Breast epithelium (tissue), 4 donors: ENCODE results near the gene DHX9. TPM values are rescaled to one million over a fixed set of nuclear protein-coding genes. Genes with fewer than 3 reads are reported as not detected.

Source experiments
- DNase-seq, 2 donors: peaks; one replicate each; pipeline ENCODE4 v3.0.0-alpha.2; 2019; ENCODE audit warnings: low spot score in 2 of 2
- H3K27ac ChIP-seq, 2 donors: fragments of 200-600 bp; sonication (generic) in 1 of 2; one replicate each; pipeline ENCODE4 v1.5.1; 2016 to 2019; ENCODE audit warnings: mild to moderate bottlenecking in 1 of 2
- H3K27me3 ChIP-seq, 2 donors: fragments of 200-600 bp; sonication (generic) in 1 of 2; one replicate each; pipeline versions ENCODE4 v1.5.1 to v1.6.0; 2017 to 2019; ENCODE audit warnings: control low read depth in 1 of 2, mild to moderate bottlenecking in 1 of 2
- H3K36me3 ChIP-seq: fragments of 200-600 bp; one replicate; pipeline ENCODE4 v1.5.1; 2019
- H3K4me1 ChIP-seq, 2 donors: fragments of 200-600 bp; sonication (generic); one replicate each; pipeline ENCODE4 v1.5.1; 2016 to 2019; ENCODE audit warnings: control low read depth in 1 of 2
- H3K4me3 ChIP-seq, 3 donors: fragments of 200-600 bp; sonication (generic); 1 replicate in 2 of 3; 2 replicates in 1 of 3; pipeline ENCODE4 v1.5.1; 2016 to 2019; ENCODE audit warnings: mild to moderate bottlenecking in 3 of 3, moderate library complexity in 2 of 3
- H3K9me3 ChIP-seq, 2 donors: fragments of 200-600 bp; sonication (generic) in 1 of 2; one replicate each; pipeline ENCODE4 v1.5.1; 2016 to 2019; ENCODE audit warnings: control low read depth in 1 of 2
- POLR2A ChIP-seq: fragments of 450-650 bp; IDR thresholded peaks from one replicate; pipeline ENCODE4 v1.6.1; 2016; ENCODE audit warnings: antibody characterized with exemption, mild to moderate bottlenecking, moderate library complexity
- POLR2AphosphoS5 ChIP-seq, 3 donors: sonication (generic); formaldehyde crosslinking; IDR thresholded peaks; one replicate each; pipeline ENCODE4 v1.6.1; 2017; ENCODE audit warnings: antibody characterized with exemption in 3 of 3
- intact Hi-C: fragments of 100-400 bp; cut with DNase I; formaldehyde crosslinking; loops from one replicate; pipeline ENCODE4 v1.15.1; 2023; ENCODE audit warnings: low total_unique reads
- total RNA-seq, 3 donors: library from RNA; depleted of rRNA; stranded (reverse); fragments of >200 nt; gene quantifications; one replicate each; pipeline ENCODE4 v1.1.0, GENCODE V29; 2016
- TF ChIP-seq, protein P1 (sequence below), 3 donors: fragments of 450-650 bp; IDR thresholded peaks; one replicate each; pipeline ENCODE4 v1.5.1; 2016 to 2017; ENCODE audit warnings: antibody characterized with exemption in 3 of 3, mild to moderate bottlenecking in 3 of 3, moderate library complexity in 3 of 3

Gene DHX9
- total RNA-seq, 3 donors from 2014 or later, result 89.3 to 173 (median 134) TPM

DNA sequence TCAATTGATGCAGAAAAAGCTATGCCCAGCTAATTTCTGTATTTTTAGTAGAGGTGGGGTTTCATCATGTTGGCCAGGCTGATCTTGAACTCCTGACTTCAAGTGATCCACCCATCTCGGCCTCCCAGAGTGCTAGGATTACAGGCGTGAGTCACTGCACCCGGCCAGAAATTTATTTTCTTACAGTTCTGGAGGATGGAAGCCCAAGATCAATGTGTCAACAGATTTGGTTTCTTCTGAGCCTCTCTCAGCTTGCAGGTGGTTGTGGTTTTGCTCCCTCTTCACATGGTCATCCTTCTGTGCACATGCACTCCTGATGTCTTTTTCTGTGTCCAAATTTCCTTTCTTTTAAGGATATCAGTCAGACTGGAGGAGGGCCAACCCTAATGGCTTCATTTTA lies 78.2 kb downstream of the DHX9 start:
- Histone ChIP-seq H3K27me3 (no peaks in the 10 kb centered on the region), H3K9me3 (peaks cover 3 to 8% of the 10 kb centered on the region in 2 donors), H3K27ac (no peak overlapping the region), H3K4me1 (no peaks in the 10 kb centered on the region), H3K36me3 (no peaks in the 10 kb centered on the region), H3K4me3 (no peak overlapping the region)
- no peak for DNase-seq
- intact Hi-C loops, result no loop called here
- no peak for TF ChIP-seq POLR2A
- TF ChIP-seq, protein P1, sequence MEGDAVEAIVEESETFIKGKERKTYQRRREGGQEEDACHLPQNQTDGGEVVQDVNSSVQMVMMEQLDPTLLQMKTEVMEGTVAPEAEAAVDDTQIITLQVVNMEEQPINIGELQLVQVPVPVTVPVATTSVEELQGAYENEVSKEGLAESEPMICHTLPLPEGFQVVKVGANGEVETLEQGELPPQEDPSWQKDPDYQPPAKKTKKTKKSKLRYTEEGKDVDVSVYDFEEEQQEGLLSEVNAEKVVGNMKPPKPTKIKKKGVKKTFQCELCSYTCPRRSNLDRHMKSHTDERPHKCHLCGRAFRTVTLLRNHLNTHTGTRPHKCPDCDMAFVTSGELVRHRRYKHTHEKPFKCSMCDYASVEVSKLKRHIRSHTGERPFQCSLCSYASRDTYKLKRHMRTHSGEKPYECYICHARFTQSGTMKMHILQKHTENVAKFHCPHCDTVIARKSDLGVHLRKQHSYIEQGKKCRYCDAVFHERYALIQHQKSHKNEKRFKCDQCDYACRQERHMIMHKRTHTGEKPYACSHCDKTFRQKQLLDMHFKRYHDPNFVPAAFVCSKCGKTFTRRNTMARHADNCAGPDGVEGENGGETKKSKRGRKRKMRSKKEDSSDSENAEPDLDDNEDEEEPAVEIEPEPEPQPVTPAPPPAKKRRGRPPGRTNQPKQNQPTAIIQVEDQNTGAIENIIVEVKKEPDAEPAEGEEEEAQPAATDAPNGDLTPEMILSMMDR (IDR thresholded peaks at IDR 0.05), result no peak
- no peak for TF ChIP-seq POLR2AphosphoS5 (IDR thresholded peaks at IDR 0.05)

DNA sequence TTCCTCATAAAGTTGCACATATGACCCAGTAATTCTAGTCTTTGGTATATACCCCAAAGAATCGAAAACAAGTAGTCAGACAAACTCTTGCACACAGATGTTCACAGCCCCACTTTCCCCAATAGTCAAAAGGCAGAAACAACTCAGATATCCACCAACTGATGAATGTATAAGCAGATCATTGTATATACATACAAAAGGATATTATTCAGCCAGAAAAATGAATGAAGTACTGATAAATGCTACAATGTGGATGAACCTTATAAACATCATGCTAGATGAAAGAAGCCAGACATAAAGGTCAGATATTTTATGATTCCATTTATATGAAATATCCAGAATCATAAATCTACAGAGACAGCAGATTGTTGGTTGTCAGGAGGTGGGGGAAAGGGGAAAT lies 86.5 kb downstream of the DHX9 start:
- DNase-seq, result no peak
- Histone ChIP-seq H3K9me3 (no peaks in the 10 kb centered on the region), H3K27ac (no peak overlapping the region), H3K4me3 (no peak overlapping the region), H3K4me1 (no peaks in the 10 kb centered on the region), H3K36me3 (no peaks in the 10 kb centered on the region), H3K27me3 (no peaks in the 10 kb centered on the region)
- TF ChIP-seq POLR2A (no peak), POLR2AphosphoS5 (IDR thresholded peaks at IDR 0.05) (no peak)
- TF ChIP-seq, protein P1 (IDR thresholded peaks at IDR 0.05), result no peak
- intact Hi-C loops, result no loop called here

DNA sequence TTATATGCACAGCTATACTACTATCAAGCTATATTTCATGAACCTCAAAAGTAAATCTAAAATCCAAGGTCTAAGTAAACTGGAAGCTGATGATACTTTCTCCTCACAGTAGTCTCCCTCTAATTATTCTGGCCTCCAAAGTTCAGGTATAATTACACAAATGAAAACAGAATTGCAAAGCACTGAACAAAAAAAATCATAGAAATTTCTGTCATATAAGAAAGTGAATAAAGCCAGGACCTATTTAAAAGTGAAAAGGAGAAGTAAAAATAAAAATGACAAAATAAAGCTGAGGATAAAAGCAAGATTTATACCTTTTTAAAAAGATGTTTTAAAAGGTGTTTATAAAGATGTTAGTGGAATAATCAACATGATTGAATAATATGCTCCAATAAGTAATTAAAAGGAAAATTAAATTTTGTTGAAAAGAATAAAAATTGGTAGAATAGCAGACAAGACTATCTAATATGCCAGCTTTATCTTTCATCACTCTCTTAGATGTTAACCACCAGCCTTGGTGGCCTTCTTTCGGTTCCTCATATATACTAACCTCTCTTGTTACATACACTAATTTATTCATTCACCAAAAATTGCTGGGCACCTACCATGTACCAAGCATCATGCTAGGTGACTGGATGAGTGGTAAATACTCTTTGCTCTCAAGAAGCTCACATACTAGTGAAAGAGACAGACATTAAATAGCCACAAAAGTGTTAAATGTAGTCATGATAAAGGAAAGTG lies 88.7 kb downstream of the DHX9 start:
- Histone ChIP-seq H3K36me3 (no peaks in the 10 kb centered on the region), H3K4me3 (no peak overlapping the region), H3K4me1 (no peaks in the 10 kb centered on the region), H3K27ac (no peak overlapping the region), H3K9me3 (peaks cover 0 to under 1% of the 10 kb centered on the region in 2 donors), H3K27me3 (no peaks in the 10 kb centered on the region)
- DNase-seq, result no peak
- TF ChIP-seq POLR2A (no peak), POLR2AphosphoS5 (IDR thresholded peaks at IDR 0.05) (no peak)
- TF ChIP-seq, protein P1 (IDR thresholded peaks at IDR 0.05), result no peak
- intact Hi-C loops, result no loop called here

DNA sequence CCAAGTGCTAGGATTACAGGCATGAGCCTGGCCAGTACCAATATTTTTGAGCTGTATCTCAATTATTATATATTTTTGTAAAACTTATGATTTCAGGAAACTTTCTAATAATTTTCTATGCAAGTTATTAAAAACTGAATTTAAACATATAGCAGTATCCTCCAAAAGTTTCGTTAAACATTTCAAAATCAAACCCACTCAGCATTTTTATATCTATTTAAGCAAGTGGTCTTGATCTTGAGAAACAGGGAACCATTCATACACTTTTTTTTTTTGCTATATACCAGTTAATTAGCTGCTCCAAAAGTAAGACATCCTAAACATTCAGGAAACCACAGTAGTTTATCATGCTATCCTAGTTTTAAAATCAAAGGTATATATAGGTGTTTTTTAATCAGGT lies 91.8 kb downstream of the DHX9 start:
- no peak for DNase-seq
- H3K36me3 ChIP-seq, result no peaks in the 10 kb centered on the region
- intact Hi-C loops, result no loop called here
- peaks cover 4% of the 10 kb centered on the region in 2 donors for H3K9me3 ChIP-seq
- H3K27ac ChIP-seq, result no peak overlapping the region
- TF ChIP-seq POLR2A (no peak), POLR2AphosphoS5 (IDR thresholded peaks at IDR 0.05) (no peak)
- TF ChIP-seq, protein P1 (IDR thresholded peaks at IDR 0.05), result no peak
- no peaks in the 10 kb centered on the region for H3K27me3 ChIP-seq
- no peaks in the 10 kb centered on the region for H3K4me1 ChIP-seq
- H3K4me3 ChIP-seq, result no peak overlapping the region

DNA sequence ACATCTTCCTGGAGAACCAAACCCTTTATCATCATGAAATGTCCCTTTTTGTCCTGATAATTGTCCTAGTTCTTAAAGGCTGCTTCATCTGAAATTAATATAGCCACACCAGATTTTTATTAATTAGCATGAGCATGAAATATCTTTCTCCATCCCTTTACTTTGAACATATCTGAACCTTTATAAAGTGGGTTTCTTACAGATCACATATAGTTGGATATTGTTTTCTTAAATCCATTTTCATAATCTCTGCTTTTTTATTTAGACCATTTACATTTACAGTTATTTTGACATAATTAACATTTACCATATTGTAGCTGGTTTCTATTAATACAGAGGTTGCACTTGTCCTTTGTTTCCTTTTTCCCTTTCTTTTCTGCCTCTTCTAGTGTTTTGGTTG lies 96.6 kb downstream of the DHX9 start:
- intact Hi-C loops, result no loop called here
- no peak for DNase-seq
- H3K9me3 ChIP-seq, result peaks cover 4% of the 10 kb centered on the region in 2 donors
- no peaks in the 10 kb centered on the region for H3K27me3 ChIP-seq
- no peak overlapping the region for H3K4me3 ChIP-seq
- TF ChIP-seq POLR2AphosphoS5 (IDR thresholded peaks at IDR 0.05) (no peak), POLR2A (no peak)
- TF ChIP-seq, protein P1 (IDR thresholded peaks at IDR 0.05), result no peak
- H3K4me1 ChIP-seq, result no peaks in the 10 kb centered on the region
- no peak overlapping the region for H3K27ac ChIP-seq
- H3K36me3 ChIP-seq, result no peaks in the 10 kb centered on the region

Other genes with a start within 250 kb of the DHX9 start
- gene RGS16, start 235.0 kb upstream of the DHX9 start, total RNA-seq, result 1 to 10 TPM; 1.3 to 6.3 (median 2.3) TPM
- not detected for gene RGS8, start 154.8 kb upstream of the DHX9 start, total RNA-seq
- gene NPL, start 49.6 kb upstream of the DHX9 start, total RNA-seq, result 10 to 100 TPM in 2 of 3 donors, 1 to 10 TPM in 1; 8.2 to 20.6 (median 19.3) TPM
- under 1 TPM in 1 of 3 donors, not detected in 2; 0.80 TPM for gene SHCBP1L, start 113.8 kb downstream of the DHX9 start, total RNA-seq
- gene LAMC1, start 184.1 kb downstream of the DHX9 start, total RNA-seq, result 100 to 1,000 TPM; 125 to 679 (median 249) TPM